HG03159 (cell line): ENCODE measurements around the gene PTX3.

ENCODE experiments used
- ATAC-seq: cut with Tn5 transposase; IDR thresholded peaks from one replicate; pipeline ENCODE4 v1.9.1; 2021; ENCODE audit warnings: mild to moderate bottlenecking, moderate library complexity; ENCODE audit not compliant: unreplicated experiment

Gene PTX3

DNA sequence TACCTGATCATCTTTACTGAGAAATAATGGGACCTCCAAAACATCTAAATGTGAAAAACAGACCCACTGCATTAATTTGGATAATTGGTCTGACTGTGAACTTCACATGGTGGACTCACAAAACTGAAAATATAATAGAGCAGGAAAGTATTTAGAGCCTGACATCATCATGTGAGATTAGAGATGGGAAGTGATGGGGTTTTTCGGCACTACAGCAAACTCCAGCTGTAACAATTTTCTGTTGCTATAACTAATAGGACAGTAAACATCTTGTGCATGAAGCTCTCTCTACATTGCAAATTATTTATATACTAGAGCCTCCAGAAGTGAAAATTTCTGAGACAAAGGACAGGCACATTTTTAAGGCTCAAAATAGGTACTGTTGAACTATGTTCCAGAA, 34.4 kb downstream of the PTX3 start:
- ATAC-seq: no peak

DNA sequence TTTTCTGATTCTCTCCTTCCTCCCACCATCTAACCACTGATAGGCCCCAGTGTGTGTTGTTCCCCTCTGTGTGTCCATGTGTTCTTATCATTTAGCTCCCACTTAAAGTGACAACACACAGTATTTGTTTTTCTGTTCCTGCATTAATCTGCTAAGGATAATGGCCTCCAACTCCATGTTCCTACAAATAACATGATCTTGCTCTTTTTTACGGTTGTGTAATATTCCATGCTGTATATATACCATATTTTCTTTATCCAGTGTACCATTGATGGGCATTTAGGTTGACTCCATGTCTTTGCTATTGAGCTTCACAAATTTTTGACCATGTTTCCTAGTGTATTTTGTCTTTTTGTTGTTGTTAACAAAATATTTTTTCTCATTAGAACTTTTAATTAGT, 36.0 kb downstream of the PTX3 start:
- ATAC-seq: no peak

DNA sequence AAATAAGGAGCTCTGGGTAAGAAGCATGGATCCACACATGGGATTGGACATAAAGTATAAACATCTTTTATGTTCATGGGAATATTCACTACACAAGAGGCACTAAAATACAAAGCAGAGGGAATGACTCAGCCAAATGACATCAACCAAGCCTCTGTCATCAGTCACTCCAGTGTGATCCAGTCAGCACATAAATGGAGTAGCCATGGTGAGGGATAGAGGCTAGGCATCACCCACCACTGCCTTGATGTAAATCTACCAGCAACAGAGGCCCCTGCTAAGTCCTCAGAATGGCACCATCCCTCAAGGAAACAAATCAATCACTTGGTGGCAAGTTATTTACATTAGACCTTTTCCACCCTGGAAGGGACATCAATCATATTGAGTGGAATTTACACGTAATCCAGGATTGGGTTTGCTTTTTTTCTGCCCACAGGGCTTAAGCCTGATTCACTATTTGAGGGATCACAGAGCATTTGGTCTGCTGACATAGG, 39.3 kb downstream of the PTX3 start:
- no peak for ATAC-seq

DNA sequence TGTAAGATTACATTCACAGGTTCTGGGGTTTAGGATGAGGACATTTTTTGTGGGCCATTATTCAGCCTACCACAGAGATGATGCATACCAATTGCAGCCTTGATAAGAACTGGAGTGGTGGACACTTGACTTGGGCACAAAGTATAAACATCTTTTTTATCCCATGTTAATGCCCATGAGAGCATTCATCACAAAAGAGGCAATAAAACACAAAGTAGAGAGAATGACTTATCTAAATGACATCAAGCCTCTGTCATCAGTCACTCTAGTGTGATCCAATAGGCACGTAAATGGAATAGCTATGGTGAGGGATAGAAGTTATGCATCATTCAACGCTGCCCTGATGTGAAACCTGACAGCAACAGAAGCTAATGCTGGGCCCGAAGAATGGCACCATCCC, 40.8 kb downstream of the PTX3 start:
- ATAC-seq: no peak

DNA sequence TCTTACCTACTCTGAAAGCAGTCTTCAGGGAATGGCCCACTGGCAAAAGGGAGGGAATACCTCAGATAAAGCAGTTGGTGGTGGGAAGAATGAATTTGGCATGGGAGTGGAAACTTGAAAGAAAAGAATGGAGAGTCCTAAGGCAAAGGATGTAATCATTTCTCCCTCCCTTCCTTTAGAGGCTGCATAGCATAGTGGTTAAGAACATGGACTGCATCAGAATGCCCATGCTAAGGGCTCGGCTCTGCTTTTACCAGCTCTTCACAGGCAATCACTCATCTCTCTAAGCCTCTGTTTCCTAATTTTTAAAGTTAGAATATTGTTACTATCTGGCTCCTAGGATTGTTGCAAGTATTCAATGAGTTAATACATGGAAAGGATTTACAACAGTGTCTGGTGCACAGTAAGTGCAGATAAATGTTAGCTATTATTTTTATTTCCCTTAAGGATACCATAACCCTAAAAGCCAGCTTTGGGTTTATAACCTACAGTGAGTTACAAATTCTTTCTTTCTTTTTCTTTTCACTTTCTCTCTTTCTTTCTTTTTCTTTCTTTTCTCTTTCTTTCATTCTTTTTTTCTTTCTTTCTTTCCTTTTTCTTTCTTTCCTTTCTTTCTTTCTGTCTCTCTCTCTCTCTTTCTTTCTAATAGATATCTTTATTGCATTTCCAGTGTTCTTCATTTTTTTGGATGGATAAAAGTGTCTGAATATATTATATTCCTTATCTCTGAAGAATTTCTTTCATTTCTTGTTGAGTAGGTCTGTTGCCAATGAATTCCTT, 43.0 kb downstream of the PTX3 start:
- ATAC-seq: no peak

DNA sequence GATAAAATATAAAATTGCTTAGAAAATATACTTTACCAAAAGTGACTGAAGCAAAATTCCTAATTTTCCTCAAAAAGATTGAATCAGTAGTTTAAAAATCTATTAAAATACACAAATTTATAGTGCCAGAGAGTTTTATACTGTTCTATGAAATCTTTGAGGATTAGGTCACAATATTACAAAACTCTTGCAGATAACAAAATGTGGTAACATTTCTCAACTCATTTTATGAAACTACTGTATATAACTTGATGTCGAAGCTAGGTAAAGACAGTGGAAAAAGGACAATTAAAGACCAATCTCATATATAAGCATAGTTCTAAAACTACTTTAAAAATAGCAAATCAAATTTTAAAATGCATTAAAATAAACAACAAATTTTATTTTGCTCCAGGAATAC, 50.7 kb downstream of the PTX3 start:
- no peak for ATAC-seq

DNA sequence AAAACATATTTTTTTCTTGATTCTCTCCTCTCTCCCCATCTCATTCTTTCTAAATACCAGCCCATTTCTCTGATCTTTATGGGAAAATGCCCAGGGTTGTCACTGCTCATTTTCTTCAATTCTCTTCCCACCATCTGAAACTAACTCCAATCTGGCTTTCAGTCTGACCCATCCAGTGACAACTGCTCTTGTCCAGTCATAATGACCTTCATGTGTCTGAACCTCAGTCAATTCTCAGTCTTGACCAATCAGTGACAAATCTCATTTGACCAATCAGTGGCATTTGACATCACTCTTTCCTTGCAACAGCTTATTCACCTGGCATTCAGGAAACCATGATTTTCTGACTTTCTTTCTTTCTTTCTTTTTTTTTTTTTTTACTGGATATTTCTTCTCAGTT, 51.5 kb downstream of the PTX3 start:
- no peak for ATAC-seq

DNA sequence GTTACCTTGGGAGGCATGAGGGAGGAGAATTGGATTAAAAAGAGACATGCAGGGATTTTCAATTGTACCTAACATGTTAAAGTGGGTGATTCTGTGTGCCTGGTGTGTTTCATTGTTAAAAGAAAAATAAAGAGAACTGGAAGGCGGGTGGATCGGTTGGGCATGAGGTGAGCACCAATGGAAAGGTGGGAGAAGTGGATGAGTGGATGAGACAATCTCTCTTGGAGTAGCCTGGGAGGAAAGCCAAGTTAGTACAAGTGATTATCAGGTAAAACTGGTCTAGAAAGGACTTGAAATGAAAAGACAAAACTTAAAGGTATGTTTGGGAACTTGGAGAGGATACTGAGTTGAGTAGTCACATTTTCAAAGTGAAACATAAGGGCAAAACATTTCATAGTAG, 54.5 kb downstream of the PTX3 start:
- no peak for ATAC-seq
